ENCODE results near the gene HADHA.

The HADHA gene

GRCh38 chr2:26195040-26195984 lies 49.1 kb downstream of the HADHA start:
- no peak overlapping the region for H3K4me3 ChIP-seq (ENCODE audit: low read length)
- TF ChIP-seq CTCF (IDR thresholded peaks at IDR 0.05; ENCODE audit: insufficient read depth, low read depth, low read length, missing control alignments) = no peak
- DNase-seq (ENCODE audit: low read depth) = no peak

GRCh38 chr2:26193578-26194231 lies 50.7 kb downstream of the HADHA start:
- TF ChIP-seq CTCF (IDR thresholded peaks at IDR 0.05; ENCODE audit: insufficient read depth, low read depth, low read length, missing control alignments) = no peak
- no peak for DNase-seq (ENCODE audit: low read depth)
- no peak overlapping the region for H3K4me3 ChIP-seq (ENCODE audit: low read length)

GRCh38 chr2:26191316-26192159 lies 52.9 kb downstream of the HADHA start:
- DNase-seq (ENCODE audit: low read depth) = no peak
- no peak overlapping the region for H3K4me3 ChIP-seq (ENCODE audit: low read length)
- no peak for TF ChIP-seq CTCF (IDR thresholded peaks at IDR 0.05; ENCODE audit: insufficient read depth, low read depth, low read length, missing control alignments)

- no peak for TF ChIP-seq CTCF (IDR thresholded peaks at IDR 0.05; ENCODE audit: insufficient read depth, low read depth, low read length, missing control alignments)
- DNase-seq (ENCODE audit: low read depth) = no peak
- no peak overlapping the region for H3K4me3 ChIP-seq (ENCODE audit: low read length)
These were observed 54.1 kb downstream of the HADHA start for GRCh38 chr2:26190369-26190768.

GRCh38 chr2:26189751-26190150 lies 54.7 kb downstream of the HADHA start:
- TF ChIP-seq CTCF (IDR thresholded peaks at IDR 0.05; ENCODE audit: insufficient read depth, low read depth, low read length, missing control alignments) = no peak
- DNase-seq (ENCODE audit: low read depth) = no peak
- H3K4me3 ChIP-seq (ENCODE audit: low read length) = no peak overlapping the region

GRCh38 chr2:26189123-26189522 lies 55.3 kb downstream of the HADHA start:
- no peak for TF ChIP-seq CTCF (IDR thresholded peaks at IDR 0.05; ENCODE audit: insufficient read depth, low read depth, low read length, missing control alignments)
- H3K4me3 ChIP-seq (ENCODE audit: low read length) = no peak overlapping the region
- no peak for DNase-seq (ENCODE audit: low read depth)

Measured in epithelial cell of esophagus (primary cell).